GM12878 (cell line): Measurements from ENCODE around the gene APEX1. TPM values are rescaled to one million over a fixed set of nuclear protein-coding genes. Genes with fewer than 3 reads are reported as not detected.
A peak's percentile ranks its signal among the peaks of the same experiment; 100 is the strongest.

ENCODE experiments used
- ATAC-seq: fragments of 200-7000 bp; cut with Tn5 transposase; 3 replicates; pipeline ENCODE4 v1.9.1; 2020; ENCODE audit warnings: mild to moderate bottlenecking, moderate library complexity
- BruUV-seq: library from RNA; stranded (reverse); fragments of 400-500 nt; replicated peaks from 2 replicates; lab custom pipeline; 2021; lab: Mats Ljungman, UMichigan
- CTCF ChIA-PET: fragments of 300-600 bp; sonication (Branson Sonifier 250); formaldehyde crosslinking; extraction: SDS; loops from one replicate; lab custom pipeline; 2021; ENCODE audit warnings: inconsistent platforms; lab: Yijun Ruan, JAX
- POLR2A ChIA-PET: fragments of 350-600 bp; formaldehyde crosslinking; extraction: SDS; loops from one replicate; lab custom pipeline; 2021; ENCODE audit warnings: inconsistent platforms; lab: Charles Lee
- RAD21 ChIA-PET: fragments of 300-600 bp; sonication (Branson Sonifier 250); formaldehyde crosslinking; loops from one replicate; lab custom pipeline; 2023; ENCODE audit warnings: antibody characterized with exemption; ENCODE audit not compliant: unreplicated experiment; lab: Charles Lee
- SMC1A ChIA-PET: fragments of 300-600 bp; sonication (Branson Sonifier 250); formaldehyde crosslinking; loops from one replicate; lab custom pipeline; 2023; ENCODE audit not compliant: unreplicated experiment, uncharacterized antibody; lab: Charles Lee
- DNase-seq: peaks from one replicate; pipeline ENCODE4 v3.0.0-alpha.2; 2011; ENCODE audit warnings: low read depth, low spot score
- FAIRE-seq: peaks from 3 replicates; lab custom pipeline; 2011; peaks lifted over from hg19 to GRCh38; lab: Jason Lieb, UNC
- H2AFZ ChIP-seq: 2 replicates; pipeline ENCODE4 v1.6.0; 2011; ENCODE audit warnings: low read depth, low read length, control low read depth; ENCODE audit not compliant: control insufficient read depth
- H3K27ac ChIP-seq: 2 replicates; pipeline ENCODE4 v1.5.1; 2011; ENCODE audit warnings: control low read depth; ENCODE audit not compliant: control insufficient read depth, insufficient read depth
- H3K27me3 ChIP-seq, 2 experiments: replicated peaks in 1 of 2; 2 replicates each; pipeline versions ENCODE4 v1.6.0 to v1.6.1; 2011; ENCODE audit warnings: low read length in 1 of 2; ENCODE audit not compliant: control insufficient read depth in 2 of 2, insufficient read depth in 2 of 2
- H3K36me3 ChIP-seq, 2 experiments: 2 replicates each; pipeline ENCODE4 v1.5.1; 2011; ENCODE audit warnings: low read length in 1 of 2; ENCODE audit not compliant: control insufficient read depth in 2 of 2, insufficient read depth in 2 of 2
- H3K4me1 ChIP-seq: 2 replicates; pipeline ENCODE4 v1.6.1; 2011; ENCODE audit warnings: mild to moderate bottlenecking, low read length, moderate library complexity, mixed read lengths; ENCODE audit not compliant: control insufficient read depth, insufficient read depth
- H3K4me2 ChIP-seq: 2 replicates; pipeline ENCODE4 v1.6.0; 2011; ENCODE audit warnings: control low read depth; ENCODE audit not compliant: control insufficient read depth, insufficient read depth
- H3K4me3 ChIP-seq: fragments of 200-600 bp; sonication (generic); 2 replicates; pipeline ENCODE4 v1.5.1; 2016
- H3K79me2 ChIP-seq: 2 replicates; pipeline ENCODE4 v1.6.0; 2011; ENCODE audit warnings: low read length; ENCODE audit not compliant: control insufficient read depth, insufficient read depth
- H3K9ac ChIP-seq: 2 replicates; pipeline ENCODE4 v1.8.0; 2011; ENCODE audit warnings: low read length, control low read depth, mixed read lengths; ENCODE audit not compliant: control insufficient read depth, insufficient read depth
- H3K9me3 ChIP-seq: replicated peaks from 3 replicates; pipeline ENCODE4 v1.5.1; 2011; ENCODE audit warnings: mild to moderate bottlenecking, low read length; ENCODE audit not compliant: control insufficient read depth, insufficient read depth
- H4K20me1 ChIP-seq: 2 replicates; pipeline ENCODE4 v1.6.0; 2011; ENCODE audit not compliant: control insufficient read depth, insufficient read depth
- CBFB ChIP-seq: IDR thresholded peaks from 2 replicates; pipeline ENCODE4 v1.6.1; 2016; ENCODE audit warnings: antibody characterized with exemption, low read depth
- CHD1 ChIP-seq: IDR thresholded peaks from 2 replicates; pipeline ENCODE4 v1.6.1; 2012; ENCODE audit warnings: low read depth, low read length, improper control_type of control experiment
- ESRRA ChIP-seq: IDR thresholded peaks from 2 replicates; pipeline ENCODE4 v1.6.1; 2012; ENCODE audit warnings: mild to moderate bottlenecking, low read length, improper control_type of control experiment
- EZH2 ChIP-seq: IDR thresholded peaks from 2 replicates; pipeline ENCODE4 v1.6.1; 2012; ENCODE audit warnings: low read depth, mild to moderate bottlenecking, control low read depth, inconsistent platforms, low read length, borderline replicate concordance; ENCODE audit not compliant: control insufficient read depth
- FOS ChIP-seq: IDR thresholded peaks from 3 replicates; pipeline ENCODE4 v1.6.1; 2011; ENCODE audit warnings: borderline replicate concordance; ENCODE audit not compliant: insufficient read length; ENCODE audit errors: extremely low read depth
- SIN3A ChIP-seq: IDR thresholded peaks from 2 replicates; pipeline ENCODE4 v1.6.1; 2012; ENCODE audit warnings: low read depth, low read length, improper control_type of control experiment
- WGBS: methylation state at CpG from one replicate; pipeline ENCODE4 v1.1.6; 2016; ENCODE audit warnings: low lambda C conversion rate; ENCODE audit not compliant: insufficient replicate concordance, insufficient coverage; ENCODE audit errors: missing lambda C conversion rate; 5-methylcytosine and 5-hydroxymethylcytosine counted together
- in situ Hi-C: fragments of 300-500 bp; cut with MboI; formaldehyde crosslinking; loops from 9 replicates; pipeline ENCODE4 v1.14.3; 2018; ENCODE audit warnings: mixed read lengths
- intact Hi-C: fragments of 100-400 bp; cut with micrococcal nuclease; formaldehyde crosslinking; loops from one replicate; pipeline ENCODE4 v1.14.2; 2022; ENCODE audit not compliant: unreplicated experiment
- polyA plus RNA-seq, 11 experiments: library from polyadenylated mRNA; depleted of rRNA in 4 of 11; unstranded in 6 of 11; stranded (reverse) in 5 of 11; fragments of >200 nt; fragmentation: Nextera tagmentation in 4 of 11; fragmentation: Illumina TruSeq in 1 of 11; extraction: Ambion mirVana in 4 of 11; extraction: Trizol in 1 of 11; gene quantifications; 1 replicate in 1 of 11; 2 replicates in 10 of 11; pipeline versions ENCODE4 v1.2.1 to v1.2.3, GENCODE V29; 2011 to 2016; ENCODE audit warnings: inconsistent platforms in 2 of 11, missing spikeins in 2 of 11, low read depth in 1 of 11
- total RNA-seq, 4 experiments: library from RNA; depleted of rRNA in 3 of 4; stranded (reverse); fragments of >200 nt in 3 of 4; fragmentation: Illumina TruSeq in 1 of 4; extraction: Trizol in 1 of 4; gene quantifications; 2 replicates each; pipeline versions ENCODE4 v1.2.1 to v1.2.3, GENCODE V29; 2013 to 2021
- TF ChIP-seq, protein P1 (sequence below): fragments of 450-650 bp; conservative IDR thresholded peaks from 2 replicates; pipeline ENCODE4 v1.6.1; 2017; ENCODE audit warnings: mild to moderate bottlenecking, moderate library complexity
- TF ChIP-seq, protein P2 (sequence below): fragments of 450-650 bp; IDR thresholded peaks from 2 replicates; pipeline ENCODE4 v1.6.1; 2017; ENCODE audit warnings: mild to moderate bottlenecking
- TF ChIP-seq, protein P3 (sequence below): IDR thresholded peaks from 2 replicates; pipeline ENCODE4 v1.6.1; 2012; ENCODE audit warnings: improper control_type of control experiment, low read depth, low read length; ENCODE audit not compliant: insufficient replicate concordance
- TF ChIP-seq, protein P4 (sequence below): IDR thresholded peaks from 2 replicates; pipeline ENCODE4 v1.6.1; 2011; ENCODE audit warnings: low read depth, low read length, improper control_type of control experiment, borderline replicate concordance

The APEX1 gene
- total and polyA plus RNA-seq, 10 of the 15 experiments (the other 5 are each of a cell fraction or from before 2014, with no cell fraction given), result 115 to 407 (median 300) TPM

DNA sequence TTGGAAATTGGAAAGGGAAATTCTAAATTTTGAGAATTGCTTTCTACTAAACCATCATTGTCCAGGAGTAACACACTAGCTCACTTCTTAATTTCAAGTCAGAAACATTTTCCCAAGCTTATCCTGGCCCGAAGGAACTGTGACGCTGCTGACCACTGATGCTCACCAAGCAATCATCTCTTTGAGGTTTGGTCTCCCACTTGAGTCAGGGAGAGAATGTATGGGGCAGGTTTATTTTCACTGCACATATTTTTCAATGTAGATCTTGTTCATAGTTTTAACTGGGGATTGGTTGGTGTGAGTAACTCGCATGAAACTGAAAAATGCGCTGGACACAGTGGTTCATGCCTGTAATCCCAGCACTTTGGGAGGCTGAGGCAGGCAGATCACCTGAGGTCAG lies 37.5 kb downstream of the APEX1 start:
- ATAC-seq, result no peak
- Histone ChIP-seq H3K36me3 (no peaks in the 10 kb centered on the region), H3K4me2 (peak overlapping the region; percentile 15; the same call in 1 of the 2 replicates), H3K4me3 (no peak overlapping the region), H3K27ac (peak overlapping the region; percentile 77), H2AFZ (no peak overlapping the region), H4K20me1 (no peaks in the 10 kb centered on the region), H3K79me2 (no peaks in the 10 kb centered on the region), H3K4me1 (peaks cover 35% of the 10 kb centered on the region), H3K9me3 (no peaks in the 10 kb centered on the region; the same call in 2 of the 3 replicates), H3K27me3 (no peaks in the 10 kb centered on the region), H3K9ac (no peak overlapping the region)
- BruUV-seq, result no TSS peak
- RAD21 ChIA-PET, result interaction anchor here (0.9 to 3.0 kb wide), 7 partner anchors 26 to 192 kb away, joined by 3 to 21 read pairs (median 5); partner anchors contain the start of genes PIP4P1 and RNASE4
- intact Hi-C loops, result loop anchor here (5.0 kb wide), 1 partner anchor 40 kb away; no protein-coding TSS in a partner anchor
- DNase-seq, result no peak
- FAIRE-seq, result no peak
- in situ Hi-C loops, result no loop called here
- SMC1A ChIA-PET, result interaction anchor here (0.8 to 8.1 kb wide), 11 partner anchors 11 to 288 kb away, joined by 3 to 49 read pairs (median 6); partner anchors contain the start of genes APEX1, OSGEP, PIP4P1 and RNASE6
- POLR2A ChIA-PET, result interaction anchor here (1.2 to 1.7 kb wide), 4 partner anchors 11 to 159 kb away, joined by 3 to 10 read pairs (median 6); partner anchors contain the start of genes APEX1 and PNP
- 97% methylated on average over 4 of the region's 4 CpGs for WGBS
- CTCF ChIA-PET, result interaction anchor here (0.7 to 2.5 kb wide), 8 partner anchors 11 to 191 kb away, joined by 3 to 20 read pairs (median 6); partner anchors contain the start of gene PIP4P1
- TF ChIP-seq, protein P1, sequence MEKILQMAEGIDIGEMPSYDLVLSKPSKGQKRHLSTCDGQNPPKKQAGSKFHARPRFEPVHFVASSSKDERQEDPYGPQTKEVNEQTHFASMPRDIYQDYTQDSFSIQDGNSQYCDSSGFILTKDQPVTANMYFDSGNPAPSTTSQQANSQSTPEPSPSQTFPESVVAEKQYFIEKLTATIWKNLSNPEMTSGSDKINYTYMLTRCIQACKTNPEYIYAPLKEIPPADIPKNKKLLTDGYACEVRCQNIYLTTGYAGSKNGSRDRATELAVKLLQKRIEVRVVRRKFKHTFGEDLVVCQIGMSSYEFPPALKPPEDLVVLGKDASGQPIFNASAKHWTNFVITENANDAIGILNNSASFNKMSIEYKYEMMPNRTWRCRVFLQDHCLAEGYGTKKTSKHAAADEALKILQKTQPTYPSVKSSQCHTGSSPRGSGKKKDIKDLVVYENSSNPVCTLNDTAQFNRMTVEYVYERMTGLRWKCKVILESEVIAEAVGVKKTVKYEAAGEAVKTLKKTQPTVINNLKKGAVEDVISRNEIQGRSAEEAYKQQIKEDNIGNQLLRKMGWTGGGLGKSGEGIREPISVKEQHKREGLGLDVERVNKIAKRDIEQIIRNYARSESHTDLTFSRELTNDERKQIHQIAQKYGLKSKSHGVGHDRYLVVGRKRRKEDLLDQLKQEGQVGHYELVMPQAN, result no peak
- TF ChIP-seq, protein P2, sequence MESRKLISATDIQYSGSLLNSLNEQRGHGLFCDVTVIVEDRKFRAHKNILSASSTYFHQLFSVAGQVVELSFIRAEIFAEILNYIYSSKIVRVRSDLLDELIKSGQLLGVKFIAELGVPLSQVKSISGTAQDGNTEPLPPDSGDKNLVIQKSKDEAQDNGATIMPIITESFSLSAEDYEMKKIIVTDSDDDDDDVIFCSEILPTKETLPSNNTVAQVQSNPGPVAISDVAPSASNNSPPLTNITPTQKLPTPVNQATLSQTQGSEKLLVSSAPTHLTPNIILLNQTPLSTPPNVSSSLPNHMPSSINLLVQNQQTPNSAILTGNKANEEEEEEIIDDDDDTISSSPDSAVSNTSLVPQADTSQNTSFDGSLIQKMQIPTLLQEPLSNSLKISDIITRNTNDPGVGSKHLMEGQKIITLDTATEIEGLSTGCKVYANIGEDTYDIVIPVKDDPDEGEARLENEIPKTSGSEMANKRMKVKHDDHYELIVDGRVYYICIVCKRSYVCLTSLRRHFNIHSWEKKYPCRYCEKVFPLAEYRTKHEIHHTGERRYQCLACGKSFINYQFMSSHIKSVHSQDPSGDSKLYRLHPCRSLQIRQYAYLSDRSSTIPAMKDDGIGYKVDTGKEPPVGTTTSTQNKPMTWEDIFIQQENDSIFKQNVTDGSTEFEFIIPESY, result no peak
- TF ChIP-seq, protein P3, sequence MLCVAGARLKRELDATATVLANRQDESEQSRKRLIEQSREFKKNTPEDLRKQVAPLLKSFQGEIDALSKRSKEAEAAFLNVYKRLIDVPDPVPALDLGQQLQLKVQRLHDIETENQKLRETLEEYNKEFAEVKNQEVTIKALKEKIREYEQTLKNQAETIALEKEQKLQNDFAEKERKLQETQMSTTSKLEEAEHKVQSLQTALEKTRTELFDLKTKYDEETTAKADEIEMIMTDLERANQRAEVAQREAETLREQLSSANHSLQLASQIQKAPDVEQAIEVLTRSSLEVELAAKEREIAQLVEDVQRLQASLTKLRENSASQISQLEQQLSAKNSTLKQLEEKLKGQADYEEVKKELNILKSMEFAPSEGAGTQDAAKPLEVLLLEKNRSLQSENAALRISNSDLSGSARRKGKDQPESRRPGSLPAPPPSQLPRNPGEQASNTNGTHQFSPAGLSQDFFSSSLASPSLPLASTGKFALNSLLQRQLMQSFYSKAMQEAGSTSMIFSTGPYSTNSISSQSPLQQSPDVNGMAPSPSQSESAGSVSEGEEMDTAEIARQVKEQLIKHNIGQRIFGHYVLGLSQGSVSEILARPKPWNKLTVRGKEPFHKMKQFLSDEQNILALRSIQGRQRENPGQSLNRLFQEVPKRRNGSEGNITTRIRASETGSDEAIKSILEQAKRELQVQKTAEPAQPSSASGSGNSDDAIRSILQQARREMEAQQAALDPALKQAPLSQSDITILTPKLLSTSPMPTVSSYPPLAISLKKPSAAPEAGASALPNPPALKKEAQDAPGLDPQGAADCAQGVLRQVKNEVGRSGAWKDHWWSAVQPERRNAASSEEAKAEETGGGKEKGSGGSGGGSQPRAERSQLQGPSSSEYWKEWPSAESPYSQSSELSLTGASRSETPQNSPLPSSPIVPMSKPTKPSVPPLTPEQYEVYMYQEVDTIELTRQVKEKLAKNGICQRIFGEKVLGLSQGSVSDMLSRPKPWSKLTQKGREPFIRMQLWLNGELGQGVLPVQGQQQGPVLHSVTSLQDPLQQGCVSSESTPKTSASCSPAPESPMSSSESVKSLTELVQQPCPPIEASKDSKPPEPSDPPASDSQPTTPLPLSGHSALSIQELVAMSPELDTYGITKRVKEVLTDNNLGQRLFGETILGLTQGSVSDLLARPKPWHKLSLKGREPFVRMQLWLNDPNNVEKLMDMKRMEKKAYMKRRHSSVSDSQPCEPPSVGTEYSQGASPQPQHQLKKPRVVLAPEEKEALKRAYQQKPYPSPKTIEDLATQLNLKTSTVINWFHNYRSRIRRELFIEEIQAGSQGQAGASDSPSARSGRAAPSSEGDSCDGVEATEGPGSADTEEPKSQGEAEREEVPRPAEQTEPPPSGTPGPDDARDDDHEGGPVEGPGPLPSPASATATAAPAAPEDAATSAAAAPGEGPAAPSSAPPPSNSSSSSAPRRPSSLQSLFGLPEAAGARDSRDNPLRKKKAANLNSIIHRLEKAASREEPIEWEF, result no peak
- TF ChIP-seq SIN3A (no peak), CBFB (no peak), CHD1 (no peak), FOS (no peak), EZH2 (no peak), ESRRA (no peak)
- TF ChIP-seq, protein P4, sequence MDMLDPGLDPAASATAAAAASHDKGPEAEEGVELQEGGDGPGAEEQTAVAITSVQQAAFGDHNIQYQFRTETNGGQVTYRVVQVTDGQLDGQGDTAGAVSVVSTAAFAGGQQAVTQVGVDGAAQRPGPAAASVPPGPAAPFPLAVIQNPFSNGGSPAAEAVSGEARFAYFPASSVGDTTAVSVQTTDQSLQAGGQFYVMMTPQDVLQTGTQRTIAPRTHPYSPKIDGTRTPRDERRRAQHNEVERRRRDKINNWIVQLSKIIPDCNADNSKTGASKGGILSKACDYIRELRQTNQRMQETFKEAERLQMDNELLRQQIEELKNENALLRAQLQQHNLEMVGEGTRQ, result no peak
